SW 1271 (cell line): ENCODE measurements around the gene SLC22A13.
"Not testable (repeated sequence)": the region's sequence is repeated elsewhere in the genome, so short reads cannot be mapped to it uniquely, and the experiment has no call there.

Source experiments
- DNase-seq, 2 experiments: peaks; one replicate each; lab custom pipeline; 2025; lab: John Stamatoyannopoulos, UW

The SLC22A13 gene

DNA sequence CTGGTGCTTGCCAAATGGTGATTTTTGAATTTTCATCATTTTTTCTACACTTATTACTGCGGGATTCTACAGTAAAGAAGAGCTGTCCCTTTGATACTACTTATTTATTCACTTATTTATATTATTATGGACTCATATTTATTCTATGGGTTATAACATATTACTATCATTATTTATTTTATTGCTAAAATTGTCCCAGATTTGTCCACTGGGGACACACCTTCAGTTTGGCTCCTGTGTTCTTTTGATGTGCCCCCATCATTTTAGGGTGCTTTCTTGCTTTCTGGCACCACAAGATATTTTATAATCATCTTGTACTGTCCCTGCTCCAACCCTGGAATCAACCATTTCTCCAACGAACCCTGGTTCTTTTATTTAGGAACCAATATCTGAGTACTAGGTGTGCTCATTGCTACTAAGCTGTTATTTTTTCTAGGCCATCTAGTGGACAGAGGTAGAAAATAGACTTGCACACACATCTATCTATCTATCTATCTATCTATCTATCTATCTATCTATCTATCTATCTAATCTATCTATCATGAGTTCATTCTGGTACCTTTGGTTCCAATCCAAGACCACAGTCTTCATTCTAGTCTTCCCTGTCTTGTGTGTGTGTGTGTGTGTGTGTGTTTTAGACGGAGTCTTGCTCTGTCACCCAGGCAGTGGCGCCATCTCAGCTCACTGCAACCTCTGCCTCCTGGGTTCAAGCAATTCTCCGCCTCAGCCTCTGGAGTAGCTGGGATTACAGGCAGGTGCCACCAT is 32.5 kb downstream of the SLC22A13 start:
- peak in 1 of 2 experiments; percentile 33 for DNase-seq

DNA sequence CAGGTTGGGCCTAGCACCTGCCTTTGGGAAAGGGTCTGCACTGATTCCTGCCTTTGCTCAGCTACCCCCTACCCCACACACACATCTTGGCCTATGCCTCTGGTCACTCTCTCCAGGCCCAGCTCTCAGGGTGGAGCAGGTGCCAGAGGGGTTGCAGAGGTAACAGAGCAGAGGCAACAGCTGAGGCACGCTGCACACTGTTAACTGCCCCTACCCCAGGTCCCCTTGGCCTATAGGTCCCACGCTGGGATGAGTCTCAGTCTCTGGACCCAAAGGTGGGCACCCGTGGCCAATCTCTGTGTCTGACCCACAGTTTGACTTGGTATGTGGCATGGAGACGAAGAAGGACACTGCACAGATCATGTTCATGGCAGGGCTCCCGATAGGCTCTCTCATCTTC is 41.3 kb downstream of the SLC22A13 start:
- no peak for DNase-seq

DNA sequence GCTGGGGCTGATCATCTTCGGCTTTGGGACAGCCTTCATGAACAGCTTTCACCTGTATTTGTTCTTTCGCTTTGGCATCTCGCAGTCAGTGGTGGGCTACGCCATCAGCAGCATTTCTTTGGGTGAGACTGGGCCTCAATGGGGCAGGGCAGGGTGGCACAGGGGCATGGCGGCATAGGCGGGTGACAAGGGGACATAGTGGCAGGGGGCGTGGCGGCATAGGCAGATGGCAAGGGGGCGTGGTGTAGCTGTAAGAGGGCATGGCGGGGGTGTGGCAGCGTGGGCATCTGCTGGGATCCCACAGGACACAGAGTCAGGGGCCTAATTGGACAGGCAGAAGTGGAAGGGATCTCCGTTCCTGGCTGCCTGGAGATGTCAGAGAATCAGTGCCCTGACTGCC is 42.0 kb downstream of the SLC22A13 start:
- DNase-seq: no peak

DNA sequence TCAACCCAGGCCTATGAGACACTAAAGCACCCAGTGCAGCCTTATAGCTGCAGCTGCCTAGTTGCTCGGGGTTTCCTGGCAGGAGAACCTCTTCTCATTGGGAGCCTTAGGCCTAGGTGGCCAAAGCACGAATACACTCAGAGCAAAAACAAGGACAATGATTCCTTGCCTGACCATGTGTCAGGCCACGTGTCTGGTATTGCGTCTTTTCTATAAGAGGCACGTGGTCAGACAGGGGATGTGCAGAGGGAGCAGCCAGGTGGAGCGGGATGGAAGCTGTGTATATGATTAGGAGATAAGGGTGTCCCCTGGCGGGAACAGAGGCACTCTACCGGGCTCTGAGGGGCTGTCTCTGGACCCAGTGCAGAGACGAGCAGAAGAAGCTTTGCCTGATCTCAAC is 42.8 kb downstream of the SLC22A13 start:
- no peak for DNase-seq

DNA sequence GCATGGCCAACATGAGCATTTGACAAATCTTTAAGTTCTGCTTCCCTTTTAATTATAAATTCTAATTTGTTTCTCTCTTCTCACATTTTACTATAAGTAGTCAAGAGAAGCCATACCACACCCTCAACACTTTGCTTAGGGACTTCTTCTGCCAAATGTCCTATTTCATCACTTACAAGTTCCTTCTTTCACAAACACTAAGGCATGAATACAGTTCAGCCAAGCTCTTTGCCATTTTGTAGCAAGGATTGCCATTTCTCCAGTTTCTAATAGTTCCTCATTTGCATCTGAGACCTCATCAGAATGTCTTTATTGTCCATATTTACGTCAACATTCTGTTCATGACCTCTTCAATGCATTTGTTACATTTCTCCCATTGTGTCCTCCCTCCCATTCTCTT is 45.9 kb downstream of the SLC22A13 start:
- no peak for DNase-seq

DNA sequence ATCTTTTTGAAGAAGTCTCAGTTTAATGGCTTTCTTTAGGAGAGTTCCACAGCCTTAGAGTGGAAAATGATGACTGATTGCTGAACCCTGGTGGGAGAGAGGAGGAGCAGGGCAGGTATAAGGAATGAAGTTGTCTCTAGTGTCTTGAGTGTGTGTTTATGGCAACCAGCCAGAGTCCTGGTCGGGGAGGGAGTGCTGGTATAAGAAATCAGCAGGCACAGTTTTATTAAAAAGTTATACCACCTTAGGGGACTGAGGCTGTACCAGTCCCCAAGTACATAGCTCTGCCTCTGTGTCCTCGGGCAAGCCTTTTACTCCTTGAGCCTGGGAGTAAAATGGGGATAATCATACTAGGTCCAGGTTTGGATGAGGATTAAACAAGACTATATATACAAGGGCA is 46.3 kb downstream of the SLC22A13 start:
- no peak for DNase-seq

DNA sequence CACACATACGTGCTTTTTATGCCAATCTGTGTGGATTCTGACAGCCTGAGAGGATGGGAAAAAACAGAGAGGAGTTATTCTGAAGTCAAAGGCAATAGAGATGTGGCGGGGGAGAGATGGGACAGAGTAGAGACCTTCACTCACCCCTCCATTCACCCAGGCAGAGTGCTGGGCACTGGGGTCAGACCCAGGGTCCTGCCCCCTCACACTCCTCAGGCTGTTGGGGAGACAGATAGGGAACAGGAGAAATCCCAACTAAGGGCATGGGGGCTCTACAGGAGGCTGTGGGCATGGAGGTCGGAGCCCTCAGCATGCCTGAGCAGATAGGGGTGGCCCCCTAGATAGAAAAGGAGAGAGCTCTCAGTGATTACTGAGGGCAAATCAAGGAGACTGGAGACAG is 46.7 kb downstream of the SLC22A13 start:
- no peak for DNase-seq

DNA sequence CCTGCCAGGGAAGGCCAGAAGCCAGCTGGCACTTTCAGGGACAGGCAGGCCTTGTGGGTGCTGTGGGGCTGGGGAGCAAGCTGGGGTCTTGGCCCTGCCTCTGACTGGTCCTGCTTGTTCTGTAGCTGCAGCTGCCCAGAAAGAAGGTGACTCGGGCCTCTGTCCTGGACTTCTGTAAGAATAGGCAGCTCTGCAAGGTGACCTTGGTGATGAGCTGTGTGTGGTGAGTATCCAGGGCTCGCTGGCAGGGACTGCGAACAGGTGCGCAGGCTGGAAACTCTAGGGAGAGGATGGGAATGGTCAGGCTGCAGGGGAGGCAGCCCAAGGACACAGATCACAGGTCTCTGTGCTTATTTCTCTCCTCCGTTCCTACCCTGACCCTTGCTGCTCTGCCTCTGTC is 47.7 kb downstream of the SLC22A13 start:
- no peak for DNase-seq

DNA sequence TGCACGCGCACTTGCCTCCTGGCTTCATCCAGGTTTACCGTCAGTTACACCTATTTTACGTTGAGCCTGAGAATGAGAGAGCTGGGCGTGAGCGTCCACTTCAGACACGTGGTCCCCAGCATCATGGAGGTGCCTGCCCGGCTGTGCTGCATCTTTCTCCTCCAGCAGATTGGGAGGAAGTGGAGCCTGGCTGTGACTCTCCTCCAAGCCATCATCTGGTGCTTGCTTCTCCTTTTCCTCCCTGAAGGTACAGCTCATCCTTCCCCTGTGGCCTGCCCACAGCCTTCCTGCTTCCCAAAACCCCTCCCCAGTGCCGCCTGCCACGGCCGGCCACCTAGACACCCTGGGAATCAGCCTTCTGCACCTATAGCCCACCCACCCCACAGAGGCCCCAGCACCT is 48.1 kb downstream of the SLC22A13 start:
- no peak for DNase-seq

DNA sequence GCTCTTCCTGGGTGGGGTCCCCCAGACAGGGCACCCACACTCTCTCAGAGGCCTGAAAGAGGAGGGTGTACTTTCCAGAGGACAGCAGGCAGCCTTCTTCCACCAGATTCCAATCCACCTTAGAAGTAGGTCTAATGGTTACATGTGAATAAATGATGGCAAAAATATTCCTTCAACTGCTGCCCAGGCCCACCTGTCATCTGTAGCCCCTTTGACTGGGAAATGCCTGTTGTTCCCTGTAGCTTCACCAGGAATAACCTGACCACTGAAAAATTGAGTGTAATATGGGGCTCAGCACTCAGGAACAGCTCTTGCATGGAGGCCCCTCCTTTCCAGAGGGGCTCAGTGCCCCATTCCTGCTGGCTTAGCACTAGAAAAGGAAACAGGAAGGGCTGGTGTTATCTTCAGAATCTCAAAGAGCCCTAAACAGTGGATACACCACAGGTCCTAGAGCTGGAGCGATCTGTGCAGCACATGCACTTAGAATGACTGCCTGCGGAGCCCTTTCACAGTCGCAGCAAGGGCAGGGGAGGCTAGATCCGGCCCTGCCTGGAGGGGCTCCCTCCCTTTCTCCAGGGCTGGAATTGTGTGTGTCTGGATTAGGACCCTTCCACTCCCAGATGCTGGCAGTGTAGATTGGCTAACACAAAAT is 48.6 kb downstream of the SLC22A13 start:
- no peak for DNase-seq

DNA sequence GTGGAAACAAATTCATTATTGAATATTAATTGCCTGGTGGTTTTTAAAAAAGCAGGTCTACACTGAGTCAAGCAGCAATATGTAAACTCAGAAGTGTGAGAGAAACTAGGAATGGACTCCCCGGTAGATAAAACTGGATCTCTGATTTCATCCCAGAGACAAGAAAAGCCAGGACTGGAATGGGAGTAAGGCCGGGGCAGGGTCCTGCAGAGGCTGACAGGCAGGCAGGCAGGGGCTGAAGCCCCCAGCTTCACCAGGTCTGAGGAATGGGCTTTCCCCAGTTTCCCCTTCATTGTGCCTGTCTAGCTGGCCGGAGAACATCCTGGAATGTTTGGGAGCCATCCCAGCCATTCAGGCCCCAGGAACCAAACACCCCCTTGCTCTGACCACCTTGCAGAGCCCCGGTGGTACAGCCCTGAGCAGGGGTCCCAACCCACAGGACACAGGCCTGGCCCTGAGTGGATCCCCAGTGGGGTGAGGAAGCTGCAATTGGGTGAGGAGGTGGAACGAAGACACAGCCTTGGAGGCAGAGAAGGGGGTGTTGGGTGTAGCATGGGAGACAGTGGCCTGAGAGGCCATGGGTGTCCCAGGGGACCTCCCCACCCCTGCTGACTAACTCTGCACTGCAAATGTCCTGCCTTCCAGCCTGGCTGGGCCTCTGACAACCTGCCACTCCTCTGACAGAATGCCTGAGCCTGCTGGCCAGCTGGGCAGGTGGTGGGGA is 49.3 kb downstream of the SLC22A13 start:
- no peak for DNase-seq

DNA sequence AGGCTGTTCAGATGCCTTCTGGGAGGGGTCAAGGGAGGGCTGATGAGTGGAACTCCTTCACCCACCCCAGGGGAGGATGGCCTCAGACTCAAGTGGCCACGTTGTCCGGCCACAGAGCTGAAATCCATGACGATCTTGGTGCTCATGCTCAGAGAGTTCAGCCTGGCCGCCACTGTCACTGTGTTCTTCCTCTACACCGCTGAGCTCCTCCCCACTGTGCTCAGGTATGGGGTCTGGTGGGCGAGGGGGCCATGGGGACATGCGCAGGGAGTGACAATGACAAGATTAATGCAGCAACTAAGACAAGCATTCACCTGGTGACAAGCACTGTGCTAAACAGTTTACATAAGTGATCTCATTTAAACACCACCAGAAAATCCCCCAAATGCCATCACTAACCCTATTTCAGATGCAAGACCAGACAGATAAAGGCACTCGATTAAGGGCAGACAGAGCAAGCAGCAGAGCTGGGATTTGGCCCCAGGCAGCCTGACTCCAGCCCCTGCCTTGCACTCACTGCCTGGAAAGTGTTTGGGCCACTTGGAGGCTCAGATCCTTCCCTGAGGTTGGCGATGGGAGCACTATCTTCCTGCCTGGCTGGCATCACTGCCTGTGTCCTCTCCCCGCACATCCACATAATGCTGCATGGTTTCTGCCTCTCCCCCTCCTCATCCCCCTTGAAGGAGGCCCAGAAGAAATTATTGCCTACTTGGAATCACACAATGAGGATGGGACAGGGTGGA is 50.0 kb downstream of the SLC22A13 start:
- no peak for DNase-seq

DNA sequence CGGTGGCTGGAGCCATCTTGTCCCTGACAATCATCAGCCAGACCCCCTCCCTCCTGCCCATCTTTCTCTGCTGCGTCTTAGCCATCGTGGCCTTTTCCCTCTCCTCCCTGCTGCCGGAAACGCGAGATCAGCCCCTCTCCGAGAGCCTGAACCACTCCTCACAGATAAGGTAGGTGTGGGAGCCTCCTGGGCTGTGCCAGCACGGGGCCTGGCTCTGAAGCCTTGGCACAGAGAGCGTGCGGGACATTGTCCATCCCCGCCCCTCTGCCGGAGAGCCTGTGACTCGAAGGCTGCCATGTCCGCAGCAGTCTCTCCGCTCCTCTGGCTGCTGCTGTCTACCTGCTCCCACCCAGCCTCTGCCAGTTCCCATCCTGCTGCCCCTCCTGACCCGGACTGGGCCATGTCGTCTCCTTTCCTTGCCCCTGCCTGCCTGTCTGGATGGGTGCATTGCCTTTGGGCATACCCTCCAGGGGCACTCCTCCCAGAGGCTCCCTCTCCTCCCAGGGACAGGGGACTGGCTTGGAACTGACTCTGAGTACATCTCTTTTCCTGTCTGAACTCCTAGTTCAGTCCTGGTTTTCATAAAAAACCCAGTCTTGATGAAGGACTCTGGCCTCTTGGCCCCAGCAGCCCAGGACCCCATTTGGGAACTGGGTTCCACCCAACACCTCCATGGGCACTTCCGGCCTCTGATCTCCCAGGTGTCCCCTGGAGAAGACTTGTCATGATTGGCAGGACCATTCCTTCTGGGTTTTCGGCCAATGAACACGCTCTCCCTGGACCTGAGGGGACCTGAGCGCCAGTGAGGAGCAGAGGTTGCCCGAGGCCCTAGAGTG is 51.0 kb downstream of the SLC22A13 start:
- DNase-seq: no peak

DNA sequence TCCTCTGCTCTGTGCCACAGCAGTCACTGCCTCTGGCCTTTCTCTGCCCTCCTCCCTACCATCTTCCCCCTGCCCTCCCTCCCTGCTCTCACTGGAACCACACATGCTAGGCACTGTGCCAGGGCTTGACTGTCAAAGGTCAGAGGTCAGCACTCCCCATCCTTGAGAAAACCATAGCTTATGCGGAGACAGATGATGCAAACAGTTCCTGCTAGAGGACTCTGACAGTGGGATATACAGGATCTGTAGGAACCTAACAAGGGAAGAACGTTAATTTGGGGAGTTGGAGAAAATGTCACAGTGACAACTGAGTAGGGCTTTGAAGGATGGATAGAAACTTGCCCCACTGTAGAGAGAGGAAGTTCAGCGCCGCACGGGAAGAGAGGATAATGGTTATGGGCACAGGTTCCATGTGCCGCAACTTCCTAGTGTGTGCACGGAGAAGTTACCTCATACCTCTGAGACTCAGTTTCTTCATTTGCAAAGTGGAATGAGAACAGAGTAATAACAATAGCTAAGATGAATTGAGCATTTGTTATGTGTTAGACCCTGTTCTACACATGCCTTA is 51.7 kb downstream of the SLC22A13 start:
- no peak for DNase-seq

DNA sequence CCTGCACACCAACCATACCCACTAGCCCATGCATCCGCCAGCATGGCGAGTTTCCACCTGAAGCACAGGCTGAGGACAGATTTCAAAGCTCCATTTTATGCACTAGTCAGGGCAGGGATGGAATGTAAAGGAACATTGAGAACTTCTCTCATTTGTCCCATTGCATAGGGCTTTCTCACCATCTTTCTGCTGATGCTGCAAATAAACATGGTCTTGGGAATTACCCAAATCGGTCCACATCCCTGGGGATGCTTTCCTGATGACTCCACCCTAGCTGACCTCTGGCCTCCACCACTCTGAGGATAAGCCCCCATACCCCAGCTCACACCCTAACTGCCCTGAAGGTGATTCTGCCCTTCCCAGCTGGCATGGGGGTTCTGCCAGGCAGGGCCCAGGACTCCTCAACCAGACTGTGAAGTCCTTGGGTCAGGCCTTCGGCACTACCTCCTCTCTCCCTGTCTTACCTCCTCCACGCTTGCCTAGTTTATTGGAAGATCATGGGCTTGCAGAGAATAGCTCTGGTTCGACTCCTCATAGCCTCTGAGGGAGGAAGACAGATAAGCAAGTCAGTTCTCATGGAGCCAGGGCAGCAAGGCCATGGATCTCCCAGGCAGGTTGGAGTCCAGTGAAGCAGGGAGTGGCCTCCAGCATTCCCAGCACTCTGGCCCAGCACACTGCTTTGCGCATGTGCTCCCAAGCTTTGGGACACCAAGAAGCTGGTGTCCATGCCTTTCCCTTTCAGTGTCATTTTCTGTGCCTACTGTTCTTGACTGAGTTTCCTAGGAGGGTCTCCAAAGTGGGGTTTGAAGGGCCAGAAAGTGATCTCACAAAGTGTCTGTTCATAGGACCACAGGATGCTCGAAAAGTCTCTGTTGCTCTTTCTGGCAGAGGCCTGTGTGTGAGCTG is 53.4 kb downstream of the SLC22A13 start:
- DNase-seq: no peak

DNA sequence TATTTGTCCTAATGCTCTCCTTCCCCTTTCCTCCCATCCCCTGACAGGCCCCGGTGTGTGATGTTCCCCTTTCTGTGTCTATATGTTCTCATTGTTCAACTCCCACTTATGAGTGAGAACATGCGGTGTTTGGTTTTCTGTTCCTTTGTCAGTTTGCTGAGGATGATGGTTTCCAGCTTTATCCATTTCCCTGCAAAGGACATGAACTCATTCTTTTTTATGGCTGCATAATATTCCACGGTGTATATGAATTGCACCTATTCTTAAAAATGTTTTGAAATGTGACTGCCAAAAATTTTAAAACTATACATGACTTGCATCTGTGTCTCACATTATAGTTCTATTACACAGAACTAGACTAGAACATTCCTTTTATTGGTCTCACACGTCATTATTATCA is 55.0 kb downstream of the SLC22A13 start:
- not testable (repeated sequence) for DNase-seq

DNA sequence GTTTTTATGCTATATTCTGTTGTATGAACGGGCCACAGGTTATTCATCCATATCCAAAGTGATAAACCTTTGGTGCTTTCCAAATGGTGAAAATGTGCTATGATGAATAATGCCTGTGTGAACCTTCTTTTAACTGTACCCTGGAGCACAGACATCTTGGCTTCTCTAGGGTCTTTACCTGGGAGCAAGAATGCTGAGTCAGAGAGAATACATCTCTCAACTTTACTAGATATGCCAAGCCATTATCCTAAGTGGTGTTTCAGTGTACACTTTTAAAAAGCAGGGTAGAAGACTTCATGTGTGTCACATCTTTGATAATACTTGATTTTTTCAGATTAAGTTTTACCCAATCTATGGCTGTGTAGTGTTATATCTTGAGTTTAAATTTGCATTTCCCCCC is 57.4 kb downstream of the SLC22A13 start:
- DNase-seq: no peak

DNA sequence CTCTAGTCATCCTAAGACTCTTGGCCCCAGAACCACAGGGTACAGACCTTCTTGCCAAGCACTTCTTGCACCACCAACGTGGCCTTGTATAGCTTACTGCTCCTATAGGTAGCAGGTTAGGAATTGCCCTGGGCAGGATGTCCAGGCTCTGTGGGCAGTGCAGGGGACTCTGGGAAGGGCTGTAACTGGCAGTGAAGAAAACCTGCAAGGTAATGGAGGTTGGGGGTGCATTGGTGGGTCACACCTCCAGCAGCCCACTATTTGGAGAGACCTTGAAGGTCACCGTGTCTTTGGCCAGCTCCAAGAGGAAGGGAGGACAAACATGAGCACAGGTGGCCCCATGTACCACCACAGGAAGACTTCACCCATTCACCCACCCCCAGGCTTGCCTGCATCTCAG is 59.6 kb downstream of the SLC22A13 start:
- no peak for DNase-seq

DNA sequence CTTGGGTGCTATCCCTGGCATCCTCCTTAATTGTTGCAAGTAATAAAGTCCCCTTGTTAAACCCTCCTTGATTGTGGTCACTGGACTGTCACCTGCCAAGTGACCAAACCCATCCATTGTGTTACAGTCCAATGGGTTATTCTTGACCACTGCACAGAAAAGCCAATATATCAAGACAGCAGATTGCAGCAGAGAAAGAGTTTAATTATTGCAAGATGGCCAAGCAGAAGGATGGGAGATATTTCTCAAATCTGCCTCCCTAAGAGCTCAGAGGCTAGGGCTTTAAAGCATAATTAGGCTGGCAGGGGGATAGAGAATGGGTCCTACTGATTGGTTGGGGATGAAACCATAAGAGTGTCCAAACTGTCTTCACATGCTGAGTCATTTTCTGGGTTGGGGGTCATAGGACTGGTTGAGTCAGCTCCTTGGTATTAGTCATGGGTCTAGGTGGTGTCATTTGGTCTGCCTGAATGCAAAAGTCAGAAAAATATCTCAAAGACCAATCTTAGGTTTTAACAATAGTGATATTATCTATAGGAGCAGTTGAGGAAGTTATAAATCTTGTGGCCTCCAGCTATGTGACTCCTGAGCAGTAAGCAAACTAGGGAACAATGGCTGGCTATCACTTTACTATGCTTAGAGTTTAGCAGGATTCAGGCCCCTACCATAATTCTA is 61.9 kb downstream of the SLC22A13 start:
- no peak for DNase-seq
